Fibroblast of lung (primary cell): Measurements from ENCODE around the gene SH3PXD2A. TPM values are rescaled to one million over a fixed set of nuclear protein-coding genes. Genes with fewer than 3 reads are reported as not detected.
A peak's percentile ranks its signal among the peaks of the same experiment; 100 is the strongest.

Experiments used
- DNase-seq, 2 donors: peaks; one replicate each; pipeline versions ENCODE4 v3.0.0 to v3.0.0-alpha.2; 2010; ENCODE audit warnings: low read depth in 2 of 2
- H2AFZ ChIP-seq: 2 replicates; pipeline ENCODE4 v1.5.1; 2012; ENCODE audit warnings: low read length, control low read depth, inconsistent platforms
- H3K27ac ChIP-seq: 2 replicates; pipeline ENCODE4 v1.5.1; 2011; ENCODE audit warnings: low read length, control low read depth; ENCODE audit not compliant: insufficient read depth
- H3K27me3 ChIP-seq: 2 replicates; pipeline ENCODE4 v1.5.1; 2011; ENCODE audit warnings: mild to moderate bottlenecking, low read length; ENCODE audit not compliant: control insufficient read depth, insufficient read depth
- H3K36me3 ChIP-seq: 2 replicates; pipeline ENCODE4 v1.5.1; 2011; ENCODE audit warnings: low read length; ENCODE audit not compliant: control insufficient read depth, insufficient read depth
- H3K4me1 ChIP-seq: 2 replicates; pipeline ENCODE4 v1.5.1; 2011; ENCODE audit warnings: low read length; ENCODE audit not compliant: control insufficient read depth, insufficient read depth; ENCODE audit errors: extremely low read depth
- H3K4me2 ChIP-seq: 2 replicates; pipeline ENCODE4 v1.5.1; 2011; ENCODE audit warnings: low read length, control low read depth; ENCODE audit not compliant: insufficient read depth; ENCODE audit errors: extremely low read depth
- H3K4me3 ChIP-seq, 4 experiments: fragments of 200-600 bp in 1 of 4; sonication (generic) in 1 of 4; replicated peaks in 1 of 4; 2 replicates each; pipeline ENCODE4 v1.5.1; 2011 to 2016; ENCODE audit warnings: low read length in 4 of 4, low read depth in 3 of 4, mild to moderate bottlenecking in 3 of 4, control low read depth in 2 of 4, inconsistent platforms in 1 of 4, mixed read lengths in 1 of 4; ENCODE audit not compliant: insufficient read depth in 1 of 4; ENCODE audit errors: control extremely low read depth in 1 of 4
- H3K79me2 ChIP-seq: 2 replicates; pipeline ENCODE4 v1.5.1; 2012; ENCODE audit warnings: mild to moderate bottlenecking, low read length, inconsistent platforms; ENCODE audit not compliant: control insufficient read depth, insufficient read depth
- H3K9ac ChIP-seq: 2 replicates; pipeline ENCODE4 v1.5.1; 2011; ENCODE audit warnings: mild to moderate bottlenecking, low read length, control low read depth; ENCODE audit not compliant: insufficient read depth
- H3K9me3 ChIP-seq: 2 replicates; pipeline ENCODE4 v1.5.1; 2012; ENCODE audit warnings: low read depth, low read length; ENCODE audit not compliant: control insufficient read depth, insufficient read depth
- H4K20me1 ChIP-seq: 2 replicates; pipeline ENCODE4 v1.5.1; 2011; ENCODE audit warnings: low read length; ENCODE audit not compliant: control insufficient read depth, insufficient read depth; ENCODE audit errors: extremely low read depth
- EZH2 ChIP-seq: IDR thresholded peaks from 2 replicates; pipeline ENCODE4 v1.5.1; 2012; ENCODE audit warnings: low read length, control low read depth, mild to moderate bottlenecking; ENCODE audit errors: missing control alignments
- polyA plus RNA-seq, 2 donors: library from polyadenylated mRNA; depleted of rRNA in 1 of 2; stranded (reverse) in 1 of 2; unstranded in 1 of 2; fragments of >200 nt; gene quantifications; 2 replicates each; pipeline ENCODE4 v1.2.1, GENCODE V29; 2011 to 2012; ENCODE audit warnings: missing spikeins in 1 of 2
- total RNA-seq: library from RNA; depleted of rRNA; stranded (reverse); fragments of >200 nt; gene quantifications from 2 replicates; pipeline ENCODE4 v1.2.1, GENCODE V29; 2014
- TF ChIP-seq, protein P1 (sequence below), 2 donors: IDR thresholded peaks in 1 of 2; conservative IDR thresholded peaks in 1 of 2; 1 replicate in 1 of 2; 2 replicates in 1 of 2; pipeline ENCODE4 v1.5.1; 2011 to 2012; ENCODE audit warnings: low read length in 2 of 2, control low read depth in 1 of 2, inconsistent platforms in 1 of 2, low read depth in 1 of 2, mild to moderate bottlenecking in 1 of 2

Gene SH3PXD2A
- total and polyA plus RNA-seq, 2 donors (not counting 1 experiment from before 2014, with no cell fraction given): 25.5 to 33.2 TPM

DNA sequence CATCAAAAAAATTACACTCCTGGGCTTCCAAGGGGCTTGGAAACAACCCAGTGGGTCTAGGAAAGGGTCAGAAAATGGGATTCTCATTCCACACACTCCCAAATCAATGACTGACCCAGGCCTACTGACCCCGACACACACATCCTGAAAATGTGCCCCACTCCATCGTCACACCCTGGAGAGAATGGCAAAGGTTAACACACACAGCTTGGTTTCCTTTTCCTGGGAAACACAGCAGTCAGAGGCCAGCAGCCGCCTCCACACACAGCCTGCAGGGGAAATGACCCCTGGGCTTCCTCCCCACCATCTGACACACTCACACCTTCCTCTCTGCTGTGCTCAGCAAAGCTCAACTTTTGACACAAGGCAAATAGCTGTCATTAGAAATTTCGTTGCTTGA, 42.9 kb downstream of the SH3PXD2A start:
- Histone ChIP-seq H3K9ac (no peak overlapping the region), H3K36me3 (peaks cover 2% of the 10 kb centered on the region), H3K27me3 (no peaks in the 10 kb centered on the region), H3K4me3 (no peak overlapping the region), H3K27ac (no peak overlapping the region), H3K9me3 (no peaks in the 10 kb centered on the region), H3K79me2 (no peaks in the 10 kb centered on the region), H3K4me1 (peaks cover 7% of the 10 kb centered on the region), H4K20me1 (no peaks in the 10 kb centered on the region), H2AFZ (no peak overlapping the region), H3K4me2 (no peak overlapping the region)
- no peak for TF ChIP-seq EZH2
- TF ChIP-seq, protein P1, sequence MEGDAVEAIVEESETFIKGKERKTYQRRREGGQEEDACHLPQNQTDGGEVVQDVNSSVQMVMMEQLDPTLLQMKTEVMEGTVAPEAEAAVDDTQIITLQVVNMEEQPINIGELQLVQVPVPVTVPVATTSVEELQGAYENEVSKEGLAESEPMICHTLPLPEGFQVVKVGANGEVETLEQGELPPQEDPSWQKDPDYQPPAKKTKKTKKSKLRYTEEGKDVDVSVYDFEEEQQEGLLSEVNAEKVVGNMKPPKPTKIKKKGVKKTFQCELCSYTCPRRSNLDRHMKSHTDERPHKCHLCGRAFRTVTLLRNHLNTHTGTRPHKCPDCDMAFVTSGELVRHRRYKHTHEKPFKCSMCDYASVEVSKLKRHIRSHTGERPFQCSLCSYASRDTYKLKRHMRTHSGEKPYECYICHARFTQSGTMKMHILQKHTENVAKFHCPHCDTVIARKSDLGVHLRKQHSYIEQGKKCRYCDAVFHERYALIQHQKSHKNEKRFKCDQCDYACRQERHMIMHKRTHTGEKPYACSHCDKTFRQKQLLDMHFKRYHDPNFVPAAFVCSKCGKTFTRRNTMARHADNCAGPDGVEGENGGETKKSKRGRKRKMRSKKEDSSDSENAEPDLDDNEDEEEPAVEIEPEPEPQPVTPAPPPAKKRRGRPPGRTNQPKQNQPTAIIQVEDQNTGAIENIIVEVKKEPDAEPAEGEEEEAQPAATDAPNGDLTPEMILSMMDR (conservative IDR thresholded peaks at IDR 0.05 in 1 of 2, IDR thresholded peaks at IDR 0.05 in 1 of 2; ENCODE audit: low read depth in 1 of 2, low read length in 2 of 2): no peak
- peak in 1 of 2 donors; percentile 42 for DNase-seq

DNA sequence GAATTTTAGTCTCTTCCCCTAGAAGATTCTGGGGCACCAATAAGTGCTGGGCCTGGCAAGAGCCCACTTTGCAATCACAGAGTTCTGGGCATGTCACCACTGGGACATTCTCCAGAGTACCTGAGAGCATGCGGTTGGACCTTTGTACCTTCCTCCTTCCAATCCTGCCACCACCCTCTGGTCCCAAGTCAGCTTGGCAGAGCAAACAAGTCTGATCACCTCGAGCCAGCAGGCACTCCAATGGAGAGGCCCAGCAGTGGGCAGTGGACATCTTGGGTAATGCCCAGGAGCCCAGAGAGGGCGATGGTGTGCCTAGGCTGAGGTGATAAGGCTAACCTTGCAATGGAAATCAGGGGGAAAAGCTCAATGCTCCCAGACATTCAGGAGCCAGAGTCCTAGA, 43.4 kb downstream of the SH3PXD2A start:
- Histone ChIP-seq H3K9me3 (no peaks in the 10 kb centered on the region), H3K27me3 (no peaks in the 10 kb centered on the region), H3K4me3 (no peak overlapping the region), H2AFZ (no peak overlapping the region), H3K9ac (no peak overlapping the region), H3K27ac (no peak overlapping the region), H3K36me3 (peaks cover 2% of the 10 kb centered on the region), H3K4me1 (peaks cover 7% of the 10 kb centered on the region), H4K20me1 (no peaks in the 10 kb centered on the region), H3K79me2 (no peaks in the 10 kb centered on the region), H3K4me2 (no peak overlapping the region)
- DNase-seq: no peak
- TF ChIP-seq, protein P1 (conservative IDR thresholded peaks at IDR 0.05 in 1 of 2, IDR thresholded peaks at IDR 0.05 in 1 of 2; ENCODE audit: low read depth in 1 of 2, low read length in 2 of 2): no peak
- TF ChIP-seq EZH2: no peak

GRCh38 chr10:103811463-103811862, 43.9 kb downstream of the SH3PXD2A start:
- Histone ChIP-seq H3K9me3 (no peaks in the 10 kb centered on the region), H3K79me2 (no peaks in the 10 kb centered on the region), H3K27me3 (no peaks in the 10 kb centered on the region), H3K4me3 (no peak overlapping the region), H3K9ac (no peak overlapping the region), H2AFZ (no peak overlapping the region), H3K4me2 (no peak overlapping the region), H3K36me3 (peaks cover 2% of the 10 kb centered on the region), H3K4me1 (peaks cover 7% of the 10 kb centered on the region), H3K27ac (no peak overlapping the region), H4K20me1 (no peaks in the 10 kb centered on the region)
- TF ChIP-seq, protein P1 (conservative IDR thresholded peaks at IDR 0.05 in 1 of 2, IDR thresholded peaks at IDR 0.05 in 1 of 2; ENCODE audit: low read depth in 1 of 2, low read length in 2 of 2): no peak
- no peak for TF ChIP-seq EZH2
- DNase-seq: no peak
